K562 (cell line): ENCODE data around the gene SMC1A. TPM values are rescaled to one million over a fixed set of nuclear protein-coding genes. Genes with fewer than 3 reads are reported as not detected.
A peak's percentile ranks its signal among the peaks of the same experiment; 100 is the strongest.

Experiments
- CC2D1A ChIP-seq: fragments of 450-650 bp; IDR thresholded peaks from 2 replicates; pipeline ENCODE4 v1.6.1; 2017; ENCODE audit warnings: mild to moderate bottlenecking
- CTCF ChIP-seq, 3 experiments: IDR thresholded peaks in 2 of 3; conservative IDR thresholded peaks in 1 of 3; 2 replicates each; pipeline ENCODE4 v1.5.1; 2011 to 2012; ENCODE audit warnings: low read length in 3 of 3, mild to moderate bottlenecking in 3 of 3, control low read depth in 2 of 3, improper control_type of control experiment in 1 of 3, inconsistent platforms in 1 of 3, low read depth in 1 of 3, mixed read lengths in 1 of 3, moderate library complexity in 1 of 3; ENCODE audit not compliant: insufficient read depth in 2 of 3
- E2F4 ChIP-seq: sonication (generic); formaldehyde crosslinking; IDR thresholded peaks from 2 replicates; pipeline ENCODE4 v1.8.0; 2022; ENCODE audit warnings: mild to moderate bottlenecking, low read depth, missing genetic modification reagents
- NONO ChIP-seq, 2 experiments: fragments of 200-400 bp in 1 of 2; fragments of 450-650 bp in 1 of 2; formaldehyde crosslinking in 1 of 2; IDR thresholded peaks; 2 replicates each; pipeline ENCODE4 v1.6.1; 2017; ENCODE audit warnings: low read depth in 2 of 2, mild to moderate bottlenecking in 2 of 2, moderate library complexity in 2 of 2, low read length in 1 of 2
- NR2C1 ChIP-seq, 2 experiments: fragments of 450-650 bp; IDR thresholded peaks; 2 replicates each; pipeline ENCODE4 v1.6.1; 2017; ENCODE audit warnings: mild to moderate bottlenecking in 2 of 2, antibody characterized with exemption in 1 of 2, inconsistent platforms in 1 of 2, missing compliant biosample characterization in 1 of 2, missing genetic modification characterization in 1 of 2
- NR4A1 ChIP-seq, 2 experiments: fragments of 250-450 bp in 1 of 2; fragments of 450-650 bp in 1 of 2; sonication (Bioruptor Pico) in 1 of 2; IDR thresholded peaks; 2 replicates each; pipeline versions ENCODE4 v1.4.0 to v1.6.1; 2016 to 2020; ENCODE audit warnings: mild to moderate bottlenecking in 2 of 2, missing compliant biosample characterization in 1 of 2, missing genetic modification characterization in 1 of 2, moderate library complexity in 1 of 2
- NRF1 ChIP-seq, 2 experiments: fragments of 450-650 bp; IDR thresholded peaks in 1 of 2; conservative IDR thresholded peaks in 1 of 2; 2 replicates each; pipeline ENCODE4 v1.6.1; 2014; ENCODE audit warnings: mild to moderate bottlenecking in 2 of 2
- RBM25 ChIP-seq: fragments of 200-400 bp; formaldehyde crosslinking; IDR thresholded peaks from 2 replicates; pipeline ENCODE4 v1.6.1; 2018; ENCODE audit warnings: low read length, low read depth, moderate library complexity; ENCODE audit not compliant: severe bottlenecking
- SIRT6 ChIP-seq: IDR thresholded peaks from one replicate; pipeline ENCODE4 v1.6.1; 2012; ENCODE audit warnings: low read depth, mild to moderate bottlenecking, control low read depth, inconsistent platforms, low read length, moderate library complexity
- SMAD3 ChIP-seq: fragments of 450-650 bp; formaldehyde crosslinking; conservative IDR thresholded peaks from 2 replicates; pipeline ENCODE4 v1.4.0; 2020; ENCODE audit warnings: mild to moderate bottlenecking
- TCF15 ChIP-seq: fragments of 250-450 bp; sonication (Bioruptor Pico); IDR thresholded peaks from 2 replicates; pipeline ENCODE4 v1.8.0; 2022; ENCODE audit warnings: moderate library complexity, mild to moderate bottlenecking, inconsistent platforms
- U2AF2 ChIP-seq: fragments of 200-400 bp; formaldehyde crosslinking; optimal IDR thresholded peaks from 2 replicates; pipeline ENCODE3; 2017; ENCODE audit warnings: low read depth, mild to moderate bottlenecking, low read length
- XRCC4 ChIP-seq: IDR thresholded peaks from one replicate; pipeline ENCODE4 v1.6.1; 2011; ENCODE audit not compliant: insufficient read depth, insufficient read length; ENCODE audit errors: extremely low read depth
- ZBED1 ChIP-seq: IDR thresholded peaks from 2 replicates; pipeline ENCODE4 v1.6.1; 2014
- ZBTB7A ChIP-seq: IDR thresholded peaks from 2 replicates; pipeline ENCODE4 v1.6.1; 2011; ENCODE audit warnings: low read depth, mild to moderate bottlenecking, low read length, moderate library complexity, borderline replicate concordance; ENCODE audit not compliant: control insufficient read depth
- ZNF3 ChIP-seq: fragments of 250-450 bp; sonication (Bioruptor Pico); IDR thresholded peaks from 2 replicates; pipeline ENCODE4 v1.5.0; 2021; ENCODE audit warnings: mild to moderate bottlenecking, moderate library complexity
- ZNF316 ChIP-seq: fragments of 450-650 bp; IDR thresholded peaks from 2 replicates; pipeline ENCODE4 v1.6.1; 2016
- ZNF398 ChIP-seq: fragments of 250-450 bp; sonication (Bioruptor Pico); IDR thresholded peaks from 2 replicates; pipeline ENCODE4 v1.8.0; 2021; ENCODE audit warnings: moderate library complexity, mild to moderate bottlenecking, inconsistent platforms
- ZNF586 ChIP-seq: fragments of 450-650 bp; formaldehyde crosslinking; conservative IDR thresholded peaks from 2 replicates; pipeline ENCODE4 v1.4.0; 2020; ENCODE audit warnings: mild to moderate bottlenecking, moderate library complexity
- ZNF644 ChIP-seq: fragments of 200-800 bp; sonication (Bioruptor generic); IDR thresholded peaks from 2 replicates; pipeline ENCODE4 v1.6.1; 2016; ENCODE audit warnings: low read depth, missing genetic modification characterization, missing compliant biosample characterization
- polyA plus RNA-seq, 8 experiments: library from polyadenylated mRNA; depleted of rRNA in 4 of 8; stranded (reverse) in 5 of 8; unstranded in 3 of 8; fragments of >200 nt; fragmentation: Nextera tagmentation in 2 of 8; fragmentation: Illumina TruSeq in 1 of 8; extraction: Ambion mirVana in 2 of 8; extraction: Trizol in 1 of 8; gene quantifications; 2 replicates each; pipeline versions ENCODE4 v1.2.1 to v1.2.3, GENCODE V29; 2011 to 2014; ENCODE audit warnings: inconsistent platforms in 1 of 8, missing spikeins in 1 of 8
- total RNA-seq, 7 experiments: library from RNA; depleted of rRNA in 6 of 7; stranded (reverse); fragments of >200 nt in 6 of 7; fragmentation: Illumina TruSeq in 2 of 7; extraction: Trizol in 2 of 7; gene quantifications; 2 replicates each; pipeline versions ENCODE4 v1.2.1 to v1.2.3, GENCODE V29; 2011 to 2021; ENCODE audit warnings: low replicate concordance in 1 of 7
- TF ChIP-seq, protein P1 (sequence below), 2 experiments: fragments of 450-650 bp in 1 of 2; sonication (generic) in 1 of 2; formaldehyde crosslinking in 1 of 2; IDR thresholded peaks in 1 of 2; conservative IDR thresholded peaks in 1 of 2; 2 replicates each; pipeline versions ENCODE4 v1.6.1 to v1.8.1; 2016 to 2023; ENCODE audit warnings: mild to moderate bottlenecking in 2 of 2, moderate library complexity in 2 of 2, inconsistent platforms in 1 of 2, missing genetic modification reagents in 1 of 2

Gene SMC1A
- total and polyA plus RNA-seq, 9 of the 15 experiments (the other 6 are each of a cell fraction or from before 2014, with no cell fraction given), result 28.5 to 126 (median 71.2) TPM

DNA sequence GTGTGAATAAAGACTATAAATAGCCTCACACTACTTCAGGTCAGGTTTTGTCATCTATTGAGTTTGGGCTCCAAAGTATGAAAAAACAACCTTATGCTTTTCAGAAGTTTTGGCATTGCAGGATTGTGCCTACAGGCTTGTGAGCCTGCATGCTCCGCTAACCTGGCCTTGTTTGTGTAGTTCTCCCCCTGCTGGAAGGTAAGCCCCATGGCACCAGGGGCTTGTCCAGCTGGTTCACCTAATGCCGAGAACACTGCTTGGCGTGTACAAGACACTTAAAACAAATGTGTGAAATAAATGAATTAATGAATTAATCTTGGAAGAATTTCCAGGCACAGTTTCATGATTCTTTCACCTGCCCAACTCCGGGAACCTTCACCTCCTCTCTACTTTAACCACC is 13.5 kb upstream of the SMC1A start (continued):
- TF ChIP-seq U2AF2, result no peak
- no peak for TF ChIP-seq ZNF644
- no peak for TF ChIP-seq RBM25
- TF ChIP-seq ZNF398 (CRISPR knock-in tag), result no peak
- peak; percentile 78 to 81 (median 81) for TF ChIP-seq CTCF (IDR thresholded peaks at IDR 0.05 in 2 of 3, conservative IDR thresholded peaks at IDR 0.05 in 1 of 3; ENCODE audit: insufficient read depth in 2 of 3, low read depth in 1 of 3, low read length in 3 of 3)
- no peak for TF ChIP-seq ZBTB7A
- no peak for TF ChIP-seq TCF15 (CRISPR knock-in tag)
- TF ChIP-seq SMAD3 (CRISPR knock-in tag), result no peak
- no peak for TF ChIP-seq ZNF586 (CRISPR knock-in tag)
- no peak for TF ChIP-seq ZBED1
- TF ChIP-seq NRF1 (conservative IDR thresholded peaks at IDR 0.05 in 1 of 2, IDR thresholded peaks at IDR 0.05 in 1 of 2), result no peak
- no peak for TF ChIP-seq NONO (IDR thresholded peaks at IDR 0.05; ENCODE audit: low read depth in 2 of 2, low read length in 1 of 2)
- TF ChIP-seq ZNF3 (CRISPR knock-in tag), result no peak
- TF ChIP-seq ZNF316, result no peak
- no peak for TF ChIP-seq XRCC4
- TF ChIP-seq, protein P1, sequence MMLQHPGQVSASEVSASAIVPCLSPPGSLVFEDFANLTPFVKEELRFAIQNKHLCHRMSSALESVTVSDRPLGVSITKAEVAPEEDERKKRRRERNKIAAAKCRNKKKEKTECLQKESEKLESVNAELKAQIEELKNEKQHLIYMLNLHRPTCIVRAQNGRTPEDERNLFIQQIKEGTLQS (IDR thresholded peaks at IDR 0.05), result no peak
- TF ChIP-seq, protein P1 (CRISPR knock-in tag; conservative IDR thresholded peaks at IDR 0.05), result no peak
- TF ChIP-seq E2F4 (CRISPR knock-in tag), result no peak
- TF ChIP-seq CC2D1A, result no peak
- TF ChIP-seq NR2C1 (IDR thresholded peaks at IDR 0.05), result no peak
- no peak for TF ChIP-seq NR2C1 (tag; IDR thresholded peaks at IDR 0.05)
- no peak for TF ChIP-seq SIRT6
- TF ChIP-seq NR4A1 (CRISPR knock-in tag; IDR thresholded peaks at IDR 0.05), result no peak
- no peak for TF ChIP-seq NR4A1 (tag; IDR thresholded peaks at IDR 0.05)
